B cell (primary cell): ENCODE measurements around the gene BCL7B. TPM values are rescaled to one million over a fixed set of nuclear protein-coding genes. Genes with fewer than 3 reads are reported as not detected.

Experiments used
- ATAC-seq: fragments of 200-7000 bp; cut with Tn5 transposase; one replicate; pipeline ENCODE4 v1.10.0; 2021; ENCODE audit warnings: low read depth, mild to moderate bottlenecking, moderate number of reproducible peaks, moderate library complexity
- CTCF ChIA-PET: fragments of 350-600 bp; sonication (Branson Sonifier 250); formaldehyde crosslinking; loops from one replicate; lab custom pipeline; 2021; ENCODE audit warnings: antibody characterized with exemption, inconsistent platforms; lab: Charles Lee
- POLR2A ChIA-PET: fragments of 350-600 bp; sonication (Branson Sonifier 250); formaldehyde crosslinking; loops from one replicate; lab custom pipeline; 2021; ENCODE audit warnings: antibody characterized with exemption; lab: Charles Lee
- DNase-seq: peaks from one replicate; pipeline ENCODE4 v3.0.0; 2013
- H2AFZ ChIP-seq: 2 replicates; pipeline ENCODE4 v1.6.1; 2012; ENCODE audit warnings: mild to moderate bottlenecking, low read depth, low read length; ENCODE audit not compliant: insufficient read depth, poor library complexity, severe bottlenecking
- H3K27ac ChIP-seq, 2 donors: 1 replicate in 1 of 2; 2 replicates in 1 of 2; pipeline ENCODE4 v1.5.1; 2012 to 2013; ENCODE audit warnings: low read length in 2 of 2, mild to moderate bottlenecking in 2 of 2, moderate library complexity in 1 of 2
- H3K27me3 ChIP-seq, 4 experiments: fragments of 200-600 bp in 1 of 4; sonication (generic) in 1 of 4; replicated peaks in 1 of 4; 1 replicate in 2 of 4; 2 replicates in 2 of 4; pipeline versions ENCODE4 v1.6.1 to v1.7.0; 2013 to 2016; ENCODE audit warnings: low read length in 3 of 4, mild to moderate bottlenecking in 2 of 4, mixed read lengths in 1 of 4, moderate library complexity in 1 of 4; ENCODE audit not compliant: insufficient read depth in 4 of 4, control insufficient read depth in 3 of 4; ENCODE audit errors: control extremely low read depth in 1 of 4
- H3K36me3 ChIP-seq, 2 experiments: replicated peaks in 1 of 2; 1 replicate in 1 of 2; 2 replicates in 1 of 2; pipeline versions ENCODE4 v1.6.1 to v1.7.1; 2013; ENCODE audit warnings: low read length in 1 of 2; ENCODE audit not compliant: insufficient read depth in 2 of 2, control insufficient read depth in 1 of 2; ENCODE audit errors: control extremely low read depth in 1 of 2, extremely low read depth in 1 of 2
- H3K4me1 ChIP-seq, 2 donors: fragments of 200-600 bp in 1 of 2; sonication (generic) in 1 of 2; 1 replicate in 1 of 2; 2 replicates in 1 of 2; pipeline versions ENCODE4 v1.5.1 to v1.6.1; 2013 to 2017; ENCODE audit warnings: low read length in 2 of 2; ENCODE audit not compliant: control insufficient read depth in 2 of 2, insufficient read depth in 2 of 2
- H3K4me2 ChIP-seq: replicated peaks from 2 replicates; pipeline ENCODE3; 2012; ENCODE audit warnings: mild to moderate bottlenecking, low read depth, low read length; ENCODE audit not compliant: poor library complexity, severe bottlenecking
- H3K4me3 ChIP-seq, 5 experiments: fragments of 200-600 bp in 1 of 5; sonication (generic) in 1 of 5; 1 replicate in 3 of 5; 2 replicates in 2 of 5; pipeline versions ENCODE4 v1.5.1 to v1.7.0; 2011 to 2016; ENCODE audit warnings: low read length in 4 of 5, mild to moderate bottlenecking in 4 of 5, low read depth in 2 of 5, control low read depth in 1 of 5, moderate library complexity in 1 of 5; ENCODE audit not compliant: insufficient read depth in 1 of 5; ENCODE audit errors: control extremely low read depth in 1 of 5, extremely low read depth in 1 of 5
- H3K79me2 ChIP-seq: fragments of 200-600 bp; sonication (generic); one replicate; pipeline ENCODE4 v1.6.0; 2016; ENCODE audit warnings: low read length; ENCODE audit not compliant: control insufficient read depth, insufficient read depth
- H3K9ac ChIP-seq: fragments of 200-600 bp; sonication (generic); 2 replicates; pipeline ENCODE4 v1.6.1; 2017; ENCODE audit warnings: mild to moderate bottlenecking, low read length, moderate library complexity
- H3K9me3 ChIP-seq, 3 donors: one replicate each; pipeline versions ENCODE4 v1.6.1 to v1.7.1; 2013; ENCODE audit warnings: low read length in 2 of 3; ENCODE audit not compliant: control insufficient read depth in 2 of 3, insufficient read depth in 1 of 3; ENCODE audit errors: control extremely low read depth in 1 of 3
- H4K20me1 ChIP-seq: 2 replicates; pipeline ENCODE4 v1.6.0; 2012; ENCODE audit warnings: mild to moderate bottlenecking, low read length; ENCODE audit not compliant: insufficient read depth, control insufficient read depth, poor library complexity, severe bottlenecking
- H3K27ac Mint-ChIP-seq: one replicate; pipeline ENCODE4 v1.8.0; 2021; ENCODE audit warnings: mixed read lengths
- H3K27me3 Mint-ChIP-seq: one replicate; pipeline ENCODE4 v1.8.0; 2021; ENCODE audit warnings: mixed read lengths
- H3K4me1 Mint-ChIP-seq: one replicate; pipeline ENCODE4 v1.8.0; 2021; ENCODE audit warnings: mixed read lengths
- H3K4me3 Mint-ChIP-seq: one replicate; pipeline ENCODE4 v1.8.0; 2021; ENCODE audit warnings: mixed read lengths
- H3K9me3 Mint-ChIP-seq: one replicate; pipeline ENCODE4 v1.8.0; 2022; ENCODE audit warnings: mixed read lengths; ENCODE audit not compliant: insufficient read depth
- EZH2 ChIP-seq: IDR thresholded peaks from 2 replicates; pipeline ENCODE4 v1.6.1; 2012; ENCODE audit warnings: borderline replicate concordance, low read depth, mild to moderate bottlenecking, moderate library complexity, low read length; ENCODE audit not compliant: insufficient read depth, poor library complexity, severe bottlenecking
- WGBS: methylation state at CpG from one replicate; pipeline ENCODE4 v1.1.5; 2013; ENCODE audit warnings: missing lambda C conversion rate; ENCODE audit not compliant: insufficient coverage; 5-methylcytosine and 5-hydroxymethylcytosine counted together
- intact Hi-C: fragments of 100-400 bp; cut with micrococcal nuclease; formaldehyde crosslinking; loops from one replicate; pipeline ENCODE4 v1.10.0; 2022
- polyA plus RNA-seq: library from polyadenylated mRNA; depleted of rRNA; stranded (reverse); fragments of >200 nt; gene quantifications from 2 replicates; pipeline ENCODE4 v1.2.3, GENCODE V29; 2012
- total RNA-seq, 2 donors: library from RNA; stranded (reverse); fragments of 120-200 nt in 1 of 2; gene quantifications; 1 replicate in 1 of 2; 2 replicates in 1 of 2; pipeline versions ENCODE4 v1.2.3 to v1.2.4, GENCODE V29; 2013 to 2022
- TF ChIP-seq, protein P1 (sequence below): fragments of 200-600 bp; IDR thresholded peaks from one replicate; pipeline ENCODE4 v1.8.0; 2022; ENCODE audit warnings: antibody characterized with exemption, mild to moderate bottlenecking

Gene BCL7B
- total and polyA plus RNA-seq, 2 donors (not counting 1 experiment from before 2014, with no cell fraction given): 61.9 to 69.8 TPM

DNA sequence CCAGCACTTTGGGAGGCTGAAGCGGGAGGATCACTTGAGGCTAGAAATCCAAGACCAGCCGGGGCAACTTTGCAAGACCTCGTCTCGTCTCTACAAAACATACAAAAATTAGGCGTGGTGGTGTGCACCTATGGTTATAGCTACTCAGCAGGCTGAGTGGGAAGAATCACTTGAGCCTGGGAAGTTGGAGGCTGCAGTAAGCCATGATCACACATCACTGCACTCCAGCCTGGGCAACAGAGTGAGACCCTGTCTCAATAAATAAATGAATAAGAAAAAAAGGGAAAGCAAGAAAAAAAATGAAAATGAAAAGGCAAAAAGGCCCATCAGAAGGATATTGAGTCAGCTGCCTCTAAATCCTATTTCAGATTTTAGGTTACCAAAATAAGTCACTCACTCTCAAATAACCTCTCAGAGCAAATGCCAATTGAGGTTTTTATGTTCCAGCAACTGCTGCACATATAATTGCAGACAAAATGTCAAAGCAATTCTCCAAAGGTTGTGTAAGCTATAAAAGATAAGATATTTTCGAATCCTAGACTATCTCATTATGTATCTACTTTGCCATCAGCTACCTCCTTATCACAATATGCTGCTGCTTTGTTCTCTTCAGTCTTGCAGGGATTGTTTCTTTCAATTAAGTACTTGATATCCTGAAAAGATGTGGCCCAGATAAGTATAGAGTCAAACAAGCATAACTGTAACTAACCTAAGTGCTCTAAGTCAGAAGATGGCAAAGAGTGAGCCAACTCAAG is 40.1 kb downstream of the BCL7B start:
- intact Hi-C loops: no loop called here
- H3K9ac ChIP-seq: no peak overlapping the region
- no peak overlapping the region for H3K4me2 ChIP-seq
- H4K20me1 ChIP-seq: peaks cover 75% of the 10 kb centered on the region
- WGBS: 90% methylated on average over 2 of the region's 6 CpGs
- TF ChIP-seq, protein P1, sequence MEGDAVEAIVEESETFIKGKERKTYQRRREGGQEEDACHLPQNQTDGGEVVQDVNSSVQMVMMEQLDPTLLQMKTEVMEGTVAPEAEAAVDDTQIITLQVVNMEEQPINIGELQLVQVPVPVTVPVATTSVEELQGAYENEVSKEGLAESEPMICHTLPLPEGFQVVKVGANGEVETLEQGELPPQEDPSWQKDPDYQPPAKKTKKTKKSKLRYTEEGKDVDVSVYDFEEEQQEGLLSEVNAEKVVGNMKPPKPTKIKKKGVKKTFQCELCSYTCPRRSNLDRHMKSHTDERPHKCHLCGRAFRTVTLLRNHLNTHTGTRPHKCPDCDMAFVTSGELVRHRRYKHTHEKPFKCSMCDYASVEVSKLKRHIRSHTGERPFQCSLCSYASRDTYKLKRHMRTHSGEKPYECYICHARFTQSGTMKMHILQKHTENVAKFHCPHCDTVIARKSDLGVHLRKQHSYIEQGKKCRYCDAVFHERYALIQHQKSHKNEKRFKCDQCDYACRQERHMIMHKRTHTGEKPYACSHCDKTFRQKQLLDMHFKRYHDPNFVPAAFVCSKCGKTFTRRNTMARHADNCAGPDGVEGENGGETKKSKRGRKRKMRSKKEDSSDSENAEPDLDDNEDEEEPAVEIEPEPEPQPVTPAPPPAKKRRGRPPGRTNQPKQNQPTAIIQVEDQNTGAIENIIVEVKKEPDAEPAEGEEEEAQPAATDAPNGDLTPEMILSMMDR: no peak
- H3K4me1 Mint-ChIP-seq: peaks cover 49% of the 10 kb centered on the region
- no peak overlapping the region for H2AFZ ChIP-seq
- H3K4me1 ChIP-seq: peaks cover 27 to 30% of the 10 kb centered on the region in 2 donors
- POLR2A ChIA-PET: no interaction called here
- no peak overlapping the region for H3K27ac Mint-ChIP-seq
- H3K4me3 ChIP-seq: no peak overlapping the region
- H3K27me3 ChIP-seq: no peaks in the 10 kb centered on the region
- no peaks in the 10 kb centered on the region for H3K27me3 Mint-ChIP-seq
- peaks cover 6 to 40% of the 10 kb centered on the region in 2 experiments for H3K36me3 ChIP-seq
- no peak overlapping the region for H3K27ac ChIP-seq
- peaks cover 93% of the 10 kb centered on the region for H3K79me2 ChIP-seq
- no peak overlapping the region for H3K4me3 Mint-ChIP-seq
- CTCF ChIA-PET: interaction anchor here (1.4 kb wide), 1 partner anchor 21 kb away, joined by 3 read pairs; no protein-coding TSS in a partner anchor
- ATAC-seq (no peak), DNase-seq (no peak)
- no peaks in the 10 kb centered on the region for H3K9me3 Mint-ChIP-seq
- no peaks in the 10 kb centered on the region for H3K9me3 ChIP-seq

DNA sequence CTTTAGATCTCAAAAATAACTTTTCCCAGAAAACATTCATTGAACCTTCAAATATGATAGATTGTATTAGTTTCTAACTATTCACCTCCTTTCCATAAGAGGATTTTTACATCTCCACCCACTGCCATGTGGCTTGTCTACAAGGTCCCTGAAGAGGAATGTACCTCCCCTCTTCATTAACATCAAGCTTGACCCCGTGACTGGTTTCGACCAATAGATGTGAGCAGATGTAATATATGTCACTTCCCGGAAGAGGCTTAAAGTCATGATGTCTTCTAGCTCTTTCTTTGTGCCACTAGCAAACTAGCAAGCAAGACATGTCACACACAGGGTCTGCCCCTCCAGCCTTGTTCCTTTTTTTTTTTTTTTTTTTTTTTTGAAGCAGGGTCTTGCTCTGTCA is 42.3 kb downstream of the BCL7B start:
- Mint-ChIP-seq H3K27ac (no peak overlapping the region), H3K4me3 (no peak overlapping the region), H3K9me3 (no peaks in the 10 kb centered on the region), H3K4me1 (peaks cover 38% of the 10 kb centered on the region), H3K27me3 (no peaks in the 10 kb centered on the region)
- no peak overlapping the region for H3K4me2 ChIP-seq
- H4K20me1 ChIP-seq: peaks cover 92% of the 10 kb centered on the region
- no peak overlapping the region for H3K4me3 ChIP-seq
- no peaks in the 10 kb centered on the region for H3K9me3 ChIP-seq
- intact Hi-C loops: no loop called here
- DNase-seq (no peak), ATAC-seq (no peak)
- POLR2A ChIA-PET: interaction anchor here (0.6 kb wide), 1 partner anchor 18 kb away, joined by 3 read pairs; no protein-coding TSS in a partner anchor
- CTCF ChIA-PET: no interaction called here
- H2AFZ ChIP-seq: no peak overlapping the region
- peaks cover 100% of the 10 kb centered on the region for H3K79me2 ChIP-seq
- peaks cover 10 to 44% of the 10 kb centered on the region in 2 experiments for H3K36me3 ChIP-seq
- 100% methylated on average over 1 of the region's 3 CpGs for WGBS
- no peak for TF ChIP-seq EZH2
- TF ChIP-seq, protein P1: no peak
- no peaks in the 10 kb centered on the region for H3K27me3 ChIP-seq
- peaks cover 15 to 21% of the 10 kb centered on the region in 2 donors for H3K4me1 ChIP-seq
- no peak overlapping the region for H3K9ac ChIP-seq
- no peak overlapping the region for H3K27ac ChIP-seq
